ENCODE results near the gene UBA6.

DNA sequence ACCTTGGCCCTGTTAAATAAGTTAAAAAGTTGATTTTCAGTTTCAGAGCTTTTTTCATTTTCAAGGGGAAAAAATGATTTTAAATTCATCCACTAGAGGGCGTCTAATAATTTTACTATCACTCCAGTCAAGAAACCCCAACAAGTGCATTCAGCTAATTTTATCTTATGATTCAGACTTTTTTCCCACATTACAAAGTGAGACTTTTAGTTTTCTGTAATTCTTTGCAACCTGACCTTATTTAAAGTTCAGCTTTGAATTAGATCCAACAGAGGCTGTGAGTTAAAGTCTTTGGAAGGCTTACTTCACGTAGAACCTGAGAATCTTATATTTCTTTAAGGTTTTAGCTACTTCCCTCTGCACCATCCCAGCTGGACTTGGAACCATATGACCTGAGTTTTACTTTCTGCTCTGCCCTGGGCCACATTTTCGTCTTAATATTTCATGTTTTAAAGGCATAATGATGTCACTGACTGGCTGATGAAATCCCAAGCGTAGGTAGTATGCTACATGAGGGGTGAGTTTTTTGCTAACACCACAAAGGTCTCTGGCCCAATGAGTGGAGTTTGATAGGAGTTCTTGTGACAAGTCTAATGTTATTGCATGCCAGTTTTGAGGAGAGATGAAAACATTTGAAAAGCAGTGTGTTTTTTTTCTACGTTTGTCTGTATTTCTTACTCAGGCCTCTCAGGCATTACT is 46.0 kb upstream of the UBA6 start:
- no peak for TF ChIP-seq POLR2AphosphoS5 (IDR thresholded peaks at IDR 0.05; ENCODE audit: low read depth, low read length)
- TF ChIP-seq FOXP2 (optimal IDR thresholded peaks at IDR 0.05; ENCODE audit: borderline replicate concordance, extremely low read depth, extremely low read length, insufficient read depth): no peak
- TF ChIP-seq TAF1 (IDR thresholded peaks at IDR 0.05; ENCODE audit: borderline replicate concordance, insufficient read depth, low read length): no peak
- TF ChIP-seq, protein P1, sequence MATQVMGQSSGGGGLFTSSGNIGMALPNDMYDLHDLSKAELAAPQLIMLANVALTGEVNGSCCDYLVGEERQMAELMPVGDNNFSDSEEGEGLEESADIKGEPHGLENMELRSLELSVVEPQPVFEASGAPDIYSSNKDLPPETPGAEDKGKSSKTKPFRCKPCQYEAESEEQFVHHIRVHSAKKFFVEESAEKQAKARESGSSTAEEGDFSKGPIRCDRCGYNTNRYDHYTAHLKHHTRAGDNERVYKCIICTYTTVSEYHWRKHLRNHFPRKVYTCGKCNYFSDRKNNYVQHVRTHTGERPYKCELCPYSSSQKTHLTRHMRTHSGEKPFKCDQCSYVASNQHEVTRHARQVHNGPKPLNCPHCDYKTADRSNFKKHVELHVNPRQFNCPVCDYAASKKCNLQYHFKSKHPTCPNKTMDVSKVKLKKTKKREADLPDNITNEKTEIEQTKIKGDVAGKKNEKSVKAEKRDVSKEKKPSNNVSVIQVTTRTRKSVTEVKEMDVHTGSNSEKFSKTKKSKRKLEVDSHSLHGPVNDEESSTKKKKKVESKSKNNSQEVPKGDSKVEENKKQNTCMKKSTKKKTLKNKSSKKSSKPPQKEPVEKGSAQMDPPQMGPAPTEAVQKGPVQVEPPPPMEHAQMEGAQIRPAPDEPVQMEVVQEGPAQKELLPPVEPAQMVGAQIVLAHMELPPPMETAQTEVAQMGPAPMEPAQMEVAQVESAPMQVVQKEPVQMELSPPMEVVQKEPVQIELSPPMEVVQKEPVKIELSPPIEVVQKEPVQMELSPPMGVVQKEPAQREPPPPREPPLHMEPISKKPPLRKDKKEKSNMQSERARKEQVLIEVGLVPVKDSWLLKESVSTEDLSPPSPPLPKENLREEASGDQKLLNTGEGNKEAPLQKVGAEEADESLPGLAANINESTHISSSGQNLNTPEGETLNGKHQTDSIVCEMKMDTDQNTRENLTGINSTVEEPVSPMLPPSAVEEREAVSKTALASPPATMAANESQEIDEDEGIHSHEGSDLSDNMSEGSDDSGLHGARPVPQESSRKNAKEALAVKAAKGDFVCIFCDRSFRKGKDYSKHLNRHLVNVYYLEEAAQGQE (IDR thresholded peaks at IDR 0.05; ENCODE audit: insufficient read depth in 1 of 2, low read depth in 2 of 2, low read length in 2 of 2): no peak
